A549 (cell line): ENCODE data around the gene ADAM10. TPM values are rescaled to one million over a fixed set of nuclear protein-coding genes. Genes with fewer than 3 reads are reported as not detected.

Experiments
- ATAC-seq, 2 experiments: fragments of 200-7000 bp in 1 of 2; fragments of >200 bp in 1 of 2; cut with Nextera tagmentation in 1 of 2; cut with Tn5 transposase in 1 of 2; 3 replicates each; pipeline versions ENCODE4 v1.8.0 to v1.9.1; 2018 to 2020; ENCODE audit warnings: mild to moderate bottlenecking in 1 of 2, moderate library complexity in 1 of 2
- CTCF ChIA-PET: fragments of 300-600 bp; sonication (Branson Sonifier 250); formaldehyde crosslinking; extraction: SDS; loops from one replicate; lab custom pipeline; 2021; ENCODE audit warnings: antibody characterized with exemption, inconsistent platforms; lab: Yijun Ruan, JAX
- POLR2A ChIA-PET: fragments of 350-600 bp; formaldehyde crosslinking; extraction: SDS; loops from one replicate; lab custom pipeline; 2021; ENCODE audit warnings: antibody characterized with exemption, inconsistent platforms; lab: Yijun Ruan, JAX
- DNase-seq, 2 experiments: peaks; one replicate each; pipeline versions ENCODE4 v3.0.0 to v3.0.0-alpha.2; 2011 to 2016; ENCODE audit warnings: low read depth in 1 of 2, low spot score in 1 of 2
- FAIRE-seq: peaks from 2 replicates; lab custom pipeline; 2011; peaks lifted over from hg19 to GRCh38; lab: Jason Lieb, UNC
- H3K27ac ChIP-seq, 2 experiments: fragments of >200 bp; sonication (Bioruptor Twin); formaldehyde crosslinking; 3 replicates each; pipeline ENCODE4 v1.5.1; 2016 to 2017
- H3K4me1 ChIP-seq: fragments of >200 bp; sonication (Bioruptor Twin); formaldehyde crosslinking; 3 replicates; pipeline ENCODE4 v1.6.1; 2016
- H3K4me2 ChIP-seq: fragments of >200 bp; sonication (Bioruptor Twin); formaldehyde crosslinking; 3 replicates; pipeline ENCODE4 v1.6.1; 2016
- H3K4me3 ChIP-seq: fragments of >200 bp; sonication (Bioruptor Twin); formaldehyde crosslinking; 3 replicates; pipeline ENCODE4 v1.5.1; 2016
- H3K9me3 ChIP-seq: fragments of >200 bp; sonication (Bioruptor Twin); formaldehyde crosslinking; 3 replicates; pipeline ENCODE4 v1.6.1; 2016
- BCL3 ChIP-seq: fragments of >200 bp; sonication (Bioruptor Twin); formaldehyde crosslinking; IDR thresholded peaks from 3 replicates; pipeline ENCODE4 v1.6.1; 2016
- CEBPB ChIP-seq, 2 experiments: fragments of >200 bp in 1 of 2; sonication (Bioruptor Twin) in 1 of 2; formaldehyde crosslinking in 1 of 2; IDR thresholded peaks; 2 replicates each; pipeline ENCODE4 v1.6.1; 2012 to 2016
- CHD2 ChIP-seq: fragments of 150-350 bp; IDR thresholded peaks from 2 replicates; pipeline ENCODE4 v1.6.1; 2014; ENCODE audit warnings: low read length; ENCODE audit not compliant: partially characterized antibody
- CTCF ChIP-seq: fragments of >200 bp; sonication (Bioruptor Twin); formaldehyde crosslinking; IDR thresholded peaks from 3 replicates; pipeline ENCODE4 v1.5.1; 2016
- ESRRA ChIP-seq: fragments of 150-350 bp; IDR thresholded peaks from 2 replicates; pipeline ENCODE4 v1.6.1; 2014; ENCODE audit warnings: mild to moderate bottlenecking, low read length, borderline replicate concordance
- FOSB ChIP-seq: fragments of 250-450 bp; sonication (Bioruptor Pico); IDR thresholded peaks from 2 replicates; pipeline ENCODE4 v1.5.0; 2020; ENCODE audit warnings: mild to moderate bottlenecking, moderate library complexity
- FOXS1 ChIP-seq: fragments of 250-450 bp; sonication (Bioruptor Pico); IDR thresholded peaks from 2 replicates; pipeline ENCODE4 v1.5.0; 2020; ENCODE audit warnings: mild to moderate bottlenecking, moderate library complexity
- GATA3 ChIP-seq: IDR thresholded peaks from 2 replicates; pipeline ENCODE4 v1.6.1; 2012; ENCODE audit warnings: borderline replicate concordance
- HEYL ChIP-seq: fragments of 250-450 bp; sonication (Bioruptor Pico); IDR thresholded peaks from 2 replicates; pipeline ENCODE4 v1.8.0; 2021; ENCODE audit warnings: mild to moderate bottlenecking, moderate library complexity
- HMGXB4 ChIP-seq: fragments of 250-450 bp; sonication (Bioruptor Pico); IDR thresholded peaks from 2 replicates; pipeline ENCODE4 v1.5.0; 2021; ENCODE audit warnings: mild to moderate bottlenecking, moderate library complexity, borderline replicate concordance
- HOXB13 ChIP-seq: fragments of 250-450 bp; sonication (Bioruptor Pico); IDR thresholded peaks from 2 replicates; pipeline ENCODE4 v1.5.0; 2020; ENCODE audit warnings: low read depth, mild to moderate bottlenecking, moderate library complexity
- KDM5A ChIP-seq: fragments of 200-600 bp; sonication (generic); IDR thresholded peaks from 2 replicates; pipeline ENCODE4 v1.6.1; 2016; ENCODE audit warnings: antibody characterized with exemption, mild to moderate bottlenecking
- MAFK ChIP-seq: fragments of 450-650 bp; IDR thresholded peaks from 2 replicates; pipeline ENCODE4 v1.6.1; 2014; ENCODE audit not compliant: partially characterized antibody
- MAX ChIP-seq: IDR thresholded peaks from 2 replicates; pipeline ENCODE4 v1.6.1; 2012
- MAZ ChIP-seq: fragments of 150-350 bp; IDR thresholded peaks from 2 replicates; pipeline ENCODE4 v1.6.1; 2014; ENCODE audit warnings: antibody characterized with exemption, low read depth, low read length, borderline replicate concordance
- PBX3 ChIP-seq: IDR thresholded peaks from 2 replicates; pipeline ENCODE4 v1.6.1; 2012
- POLR2AphosphoS2 ChIP-seq: conservative IDR thresholded peaks from 2 replicates; pipeline ENCODE4 v1.6.1; 2012; ENCODE audit warnings: low read length, improper control_type of control experiment, inconsistent platforms
- RAD21 ChIP-seq, 2 experiments: fragments of >200 bp in 1 of 2; sonication (Bioruptor Twin) in 1 of 2; formaldehyde crosslinking in 1 of 2; IDR thresholded peaks in 1 of 2; conservative IDR thresholded peaks in 1 of 2; 2 replicates in 1 of 2; 3 replicates in 1 of 2; pipeline ENCODE4 v1.6.1; 2012 to 2018; ENCODE audit warnings: inconsistent platforms in 1 of 2
- RCOR1 ChIP-seq: fragments of 150-350 bp; IDR thresholded peaks from 2 replicates; pipeline ENCODE4 v1.6.1; 2014; ENCODE audit warnings: antibody characterized with exemption, low read length, low read depth
- REST ChIP-seq: fragments of 200-600 bp; sonication (generic); IDR thresholded peaks from 2 replicates; pipeline ENCODE4 v1.6.1; 2016; ENCODE audit warnings: antibody characterized with exemption, mild to moderate bottlenecking, moderate library complexity
- RFX5 ChIP-seq: fragments of 450-650 bp; IDR thresholded peaks from 2 replicates; pipeline ENCODE4 v1.7.1; 2014; ENCODE audit warnings: antibody characterized with exemption, mild to moderate bottlenecking, moderate library complexity
- TFCP2L1 ChIP-seq: fragments of 250-450 bp; sonication (Bioruptor Pico); IDR thresholded peaks from 2 replicates; pipeline ENCODE4 v1.5.0; 2021; ENCODE audit warnings: mild to moderate bottlenecking
- ZC3H11A ChIP-seq: fragments of 450-650 bp; IDR thresholded peaks from 2 replicates; pipeline ENCODE4 v1.6.1; 2014; ENCODE audit warnings: antibody characterized with exemption, mild to moderate bottlenecking
- ZNF302 ChIP-seq: fragments of 250-450 bp; sonication (Bioruptor Pico); IDR thresholded peaks from 2 replicates; pipeline ENCODE4 v1.9.0; 2021; ENCODE audit warnings: inconsistent platforms, mild to moderate bottlenecking, moderate library complexity
- whole genome bisulfite sequencing: methylation state at CpG from one replicate; pipeline ENCODE4 v1.1.6; 2017; ENCODE audit errors: missing lambda C conversion rate; 5-methylcytosine and 5-hydroxymethylcytosine counted together
- polyA plus RNA-seq, 4 experiments: library from polyadenylated mRNA; depleted of rRNA in 3 of 4; stranded (reverse); fragments of >200 nt; fragmentation: RNase III in 1 of 4; extraction: RNeasy Plus Mini Kit Qiagen cat#74134 plus additional on column Dnase treatment in 1 of 4; gene quantifications; 2 replicates in 3 of 4; 3 replicates in 1 of 4; pipeline ENCODE4 v1.2.3, GENCODE V29; 2011 to 2017

ADAM10 gene
- polyA plus RNA-seq, 2 of the 4 experiments (the other 2 are of a cell fraction), result 200 to 210 TPM

GRCh38 chr15:58568157-58568571 is 181.3 kb downstream of the ADAM10 start:
- peak overlapping the region; percentile 20; the same call in 1 of the 3 replicates for H3K4me2 ChIP-seq
- H3K9me3 ChIP-seq, result peaks cover 3% of the 10 kb centered on the region; the same call in 1 of the 3 replicates
- H3K27ac ChIP-seq, result peak overlapping the region in 1 of 2 experiments; percentile 35; a peak in 2 of 6 replicates
- POLR2A ChIA-PET, result interaction anchor here (0.8 kb wide), 1 partner anchor 98 kb away, joined by 4 read pairs; no protein-coding TSS in a partner anchor
- no peak overlapping the region for H3K4me3 ChIP-seq
- no peak for FAIRE-seq
- CTCF ChIA-PET, result interaction anchor here (1.1 to 1.2 kb wide), 2 partner anchors 20 to 34 kb away, joined by 3 to 4 read pairs; no protein-coding TSS in a partner anchor
- no peak for DNase-seq
- WGBS, result 47% methylated on average over 2 of the region's 2 CpGs
- TF ChIP-seq FOXS1 (CRISPR knock-in tag) (no peak), BCL3 (no peak), POLR2AphosphoS2 (no peak)
- TF ChIP-seq, all 56 proteins: peak for 0
- ATAC-seq, result no peak
- H3K4me1 ChIP-seq, result peaks cover 7% of the 10 kb centered on the region; the same call in 2 of the 3 replicates

GRCh38 chr15:58566029-58566428 is 183.5 kb downstream of the ADAM10 start:
- 77% methylated on average over 6 of the region's 6 CpGs for WGBS
- FAIRE-seq (no peak), DNase-seq (no peak), ATAC-seq (no peak)
- ChIA-PET CTCF (interaction anchor here (1.2 kb wide), 1 partner anchor 47 kb away, joined by 3 read pairs; no protein-coding TSS in a partner anchor), POLR2A (no interaction called here)
- Histone ChIP-seq H3K4me1 (peaks cover 7% of the 10 kb centered on the region; the same call in 2 of the 3 replicates), H3K27ac (no peak overlapping the region), H3K4me3 (no peak overlapping the region), H3K9me3 (peaks cover 3% of the 10 kb centered on the region; the same call in 1 of the 3 replicates), H3K4me2 (no peak overlapping the region)
- TF ChIP-seq HEYL (CRISPR knock-in tag), result no peak
- no peak for TF ChIP-seq HMGXB4 (CRISPR knock-in tag)
- TF ChIP-seq GATA3, result no peak
- TF ChIP-seq FOSB, result no peak
- TF ChIP-seq HOXB13 (CRISPR knock-in tag), result no peak
- no peak for TF ChIP-seq ZNF302 (CRISPR knock-in tag)
- TF ChIP-seq PBX3, result no peak
- TF ChIP-seq MAZ, result no peak
- no peak for TF ChIP-seq ZC3H11A

GRCh38 chr15:58565619-58566018 is 183.9 kb downstream of the ADAM10 start:
- DNase-seq, result no peak
- Histone ChIP-seq H3K27ac (no peak overlapping the region), H3K4me1 (peaks cover 7% of the 10 kb centered on the region; the same call in 2 of the 3 replicates), H3K9me3 (peaks cover 3% of the 10 kb centered on the region; the same call in 1 of the 3 replicates), H3K4me3 (no peak overlapping the region), H3K4me2 (no peak overlapping the region)
- POLR2A ChIA-PET, result interaction anchor here (0.6 kb wide), 1 partner anchor 336 kb away, joined by 6 read pairs; no protein-coding TSS in a partner anchor
- CTCF ChIA-PET, result interaction anchor here (1.0 to 1.2 kb wide), 2 partner anchors 9 to 47 kb away, joined by 3 read pairs; no protein-coding TSS in a partner anchor
- peak in 1 of 2 experiments; percentile 61; a peak in 3 of 6 replicates for ATAC-seq
- 58% methylated on average over 4 of the region's 4 CpGs for WGBS
- FAIRE-seq, result no peak
- no peak for TF ChIP-seq ESRRA
- no peak for TF ChIP-seq KDM5A
- no peak for TF ChIP-seq RAD21 (conservative IDR thresholded peaks at IDR 0.05 in 1 of 2, IDR thresholded peaks at IDR 0.05 in 1 of 2)
- TF ChIP-seq MAX, result no peak
- TF ChIP-seq CEBPB (IDR thresholded peaks at IDR 0.05), result no peak
- no peak for TF ChIP-seq RFX5
- TF ChIP-seq RCOR1, result no peak
- no peak for TF ChIP-seq TFCP2L1 (CRISPR knock-in tag)
- no peak for TF ChIP-seq CTCF
- no peak for TF ChIP-seq CHD2
- no peak for TF ChIP-seq MAFK
- no peak for TF ChIP-seq REST
